ENCODE results near the gene PRR5L. TPM values are rescaled to one million over a fixed set of nuclear protein-coding genes. Genes with fewer than 3 reads are reported as not detected.

Gene PRR5L
- total RNA-seq = 10 to 100 TPM in 1 of 2 donors, 1 to 10 TPM in 1; 3.2 to 11.8 TPM

DNA sequence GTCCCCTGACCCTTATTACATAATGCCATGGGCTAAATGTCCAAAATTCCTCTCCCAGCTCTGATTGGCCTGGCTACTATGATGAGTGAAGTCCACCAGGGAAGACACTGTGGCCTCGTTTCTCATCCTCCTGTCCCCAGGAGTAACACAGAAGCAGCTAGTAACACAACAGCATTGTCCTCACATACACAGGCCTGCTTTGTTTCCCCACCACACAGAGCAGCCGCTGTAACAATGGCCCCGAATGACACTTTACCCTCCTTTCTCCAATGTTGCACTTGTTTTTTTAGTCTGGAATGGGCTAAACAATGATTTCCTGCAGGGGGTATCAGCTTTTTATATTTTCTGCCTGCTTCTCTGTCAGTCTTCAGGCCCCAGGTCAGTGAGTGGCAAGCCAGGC lies at the start of gene PRR5L:
Gene PRR5L, plus strand, starts transcription at position 363 of the 400 bp plus-strand sequence. CDS start 104,834 bp downstream, outside the sequence.
- Histone ChIP-seq H3K27ac (no peak within 1 kb of the TSS), H3K36me3 (no peaks in the 10 kb centered on the region), H3K4me1 (ENCODE audit: control insufficient read depth in 1 of 2, low read depth in 2 of 2) (no peaks in the 10 kb centered on the region), H3K27me3 (replicated peaks; ENCODE audit: insufficient read depth) (no peaks in the 10 kb centered on the region), H3K4me3 (no peak within 1 kb of the TSS), H3K9me3 (no peaks in the 10 kb centered on the region)
- no peak for TF ChIP-seq CTCF (IDR thresholded peaks at IDR 0.05)
- DNase-seq (ENCODE audit: low spot score) (no peak), ATAC-seq (ENCODE audit: insufficient number of reproducible peaks, low FRiP score, low read depth) (no peak)

DNA sequence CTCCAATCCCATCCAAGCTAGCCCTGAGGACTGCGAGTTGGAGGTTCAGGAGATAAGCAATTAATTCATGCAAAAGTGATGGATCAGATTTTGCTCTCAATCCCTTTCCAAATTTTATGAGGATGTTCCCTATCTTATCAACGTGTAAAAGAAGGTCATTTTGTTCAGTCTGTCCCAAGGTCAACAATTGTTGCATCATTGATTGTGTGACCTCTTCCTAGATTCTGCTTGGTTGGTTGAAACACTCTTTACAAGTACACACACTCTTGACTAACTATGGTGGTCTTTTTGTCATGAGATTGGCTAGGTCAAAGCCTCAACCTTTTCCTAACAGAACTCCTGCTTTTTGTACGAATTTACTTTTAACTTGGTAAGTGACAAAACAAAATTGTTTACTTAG lies 48.6 kb upstream of the PRR5L start:
- DNase-seq (ENCODE audit: low spot score) (no peak), ATAC-seq (ENCODE audit: insufficient number of reproducible peaks, low FRiP score, low read depth) (no peak)
- H3K27me3 ChIP-seq (replicated peaks; ENCODE audit: insufficient read depth) = no peaks in the 10 kb centered on the region
- H3K4me1 ChIP-seq (ENCODE audit: control insufficient read depth in 1 of 2, low read depth in 2 of 2) = no peaks in the 10 kb centered on the region
- no peak overlapping the region for H3K27ac ChIP-seq
- H3K9me3 ChIP-seq = no peaks in the 10 kb centered on the region
- H3K36me3 ChIP-seq = no peaks in the 10 kb centered on the region
- no peak for TF ChIP-seq CTCF (IDR thresholded peaks at IDR 0.05)
- no peak overlapping the region for H3K4me3 ChIP-seq

- ATAC-seq (ENCODE audit: insufficient number of reproducible peaks, low FRiP score, low read depth) = no peak
- no peak overlapping the region for H3K4me3 ChIP-seq
- no peak for TF ChIP-seq CTCF (IDR thresholded peaks at IDR 0.05)
- H3K27ac ChIP-seq = no peak overlapping the region
- no peaks in the 10 kb centered on the region for H3K4me1 ChIP-seq (ENCODE audit: control insufficient read depth in 1 of 2, low read depth in 2 of 2)
- H3K9me3 ChIP-seq = no peaks in the 10 kb centered on the region
- no peak for DNase-seq (ENCODE audit: low spot score)
- H3K36me3 ChIP-seq = no peaks in the 10 kb centered on the region
- no peaks in the 10 kb centered on the region for H3K27me3 ChIP-seq (replicated peaks; ENCODE audit: insufficient read depth)
Measured at GRCh38 chr11:36248436-36248835, 47.7 kb upstream of the PRR5L start.

- TF ChIP-seq CTCF (IDR thresholded peaks at IDR 0.05) = no peak
- no peak for DNase-seq (ENCODE audit: low spot score)
- Histone ChIP-seq H3K9me3 (no peaks in the 10 kb centered on the region), H3K27me3 (replicated peaks; ENCODE audit: insufficient read depth) (no peaks in the 10 kb centered on the region), H3K27ac (no peak overlapping the region), H3K4me1 (ENCODE audit: control insufficient read depth in 1 of 2, low read depth in 2 of 2) (no peaks in the 10 kb centered on the region), H3K36me3 (no peaks in the 10 kb centered on the region), H3K4me3 (no peak overlapping the region)
- no peak for ATAC-seq (ENCODE audit: insufficient number of reproducible peaks, low FRiP score, low read depth)
Measured at GRCh38 chr11:36249246-36249645, 46.8 kb upstream of the PRR5L start.

GRCh38 chr11:36251823-36252222 lies 44.3 kb upstream of the PRR5L start:
- TF ChIP-seq CTCF (IDR thresholded peaks at IDR 0.05) = no peak

More at GRCh38 chr11:36251823-36252222, 44.3 kb upstream of the PRR5L start:
- no peaks in the 10 kb centered on the region for H3K4me1 ChIP-seq (ENCODE audit: control insufficient read depth in 1 of 2, low read depth in 2 of 2)
- ATAC-seq (ENCODE audit: insufficient number of reproducible peaks, low FRiP score, low read depth) (no peak), DNase-seq (ENCODE audit: low spot score) (no peak)
- H3K36me3 ChIP-seq = no peaks in the 10 kb centered on the region
- no peaks in the 10 kb centered on the region for H3K9me3 ChIP-seq
- H3K27me3 ChIP-seq (replicated peaks; ENCODE audit: insufficient read depth) = no peaks in the 10 kb centered on the region
- no peak overlapping the region for H3K4me3 ChIP-seq
- H3K27ac ChIP-seq = no peak overlapping the region

Data from thoracic aorta (tissue), 2 donors.